ENCODE results near the gene SAMSN1.

DNA sequence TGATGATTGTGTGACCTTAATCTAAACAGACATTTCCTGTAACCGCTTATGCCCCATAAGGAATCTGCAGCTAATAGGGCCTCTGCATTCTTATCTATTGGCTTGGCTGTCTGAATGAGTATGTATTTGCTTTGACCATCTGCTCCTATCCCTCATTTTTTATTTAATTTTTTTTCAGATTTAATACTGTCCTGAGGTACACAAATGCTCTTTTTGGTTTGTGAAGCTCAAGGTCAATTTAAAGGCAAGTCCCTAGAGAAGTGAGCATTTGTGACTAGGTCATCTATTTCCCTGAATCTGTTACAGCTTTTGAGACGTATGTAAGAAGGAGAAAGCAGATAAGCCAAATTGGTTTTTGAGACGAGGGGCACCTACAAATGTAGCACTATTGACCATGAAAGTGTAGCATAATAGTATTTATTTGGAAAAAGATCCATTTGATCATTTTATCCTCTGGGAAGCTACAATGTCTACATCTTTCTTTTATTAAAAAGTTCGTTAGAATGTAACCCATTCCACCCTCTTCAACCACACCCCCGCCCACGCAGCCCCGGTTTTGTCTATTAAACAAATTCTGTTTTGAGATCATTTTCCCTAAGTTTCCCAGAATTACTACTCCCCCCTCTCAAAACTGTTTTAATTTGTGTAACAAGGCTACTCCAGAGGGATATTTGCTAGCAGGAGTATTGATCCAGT, 93.9 kb downstream of the SAMSN1 start:
- TF ChIP-seq, protein P1, sequence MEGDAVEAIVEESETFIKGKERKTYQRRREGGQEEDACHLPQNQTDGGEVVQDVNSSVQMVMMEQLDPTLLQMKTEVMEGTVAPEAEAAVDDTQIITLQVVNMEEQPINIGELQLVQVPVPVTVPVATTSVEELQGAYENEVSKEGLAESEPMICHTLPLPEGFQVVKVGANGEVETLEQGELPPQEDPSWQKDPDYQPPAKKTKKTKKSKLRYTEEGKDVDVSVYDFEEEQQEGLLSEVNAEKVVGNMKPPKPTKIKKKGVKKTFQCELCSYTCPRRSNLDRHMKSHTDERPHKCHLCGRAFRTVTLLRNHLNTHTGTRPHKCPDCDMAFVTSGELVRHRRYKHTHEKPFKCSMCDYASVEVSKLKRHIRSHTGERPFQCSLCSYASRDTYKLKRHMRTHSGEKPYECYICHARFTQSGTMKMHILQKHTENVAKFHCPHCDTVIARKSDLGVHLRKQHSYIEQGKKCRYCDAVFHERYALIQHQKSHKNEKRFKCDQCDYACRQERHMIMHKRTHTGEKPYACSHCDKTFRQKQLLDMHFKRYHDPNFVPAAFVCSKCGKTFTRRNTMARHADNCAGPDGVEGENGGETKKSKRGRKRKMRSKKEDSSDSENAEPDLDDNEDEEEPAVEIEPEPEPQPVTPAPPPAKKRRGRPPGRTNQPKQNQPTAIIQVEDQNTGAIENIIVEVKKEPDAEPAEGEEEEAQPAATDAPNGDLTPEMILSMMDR (IDR thresholded peaks at IDR 0.05 in 4 of 5, conservative IDR thresholded peaks at IDR 0.05 in 1 of 5): no peak
- no peak for TF ChIP-seq POLR2A (IDR thresholded peaks at IDR 0.05)
